ENCODE measurements around the gene ZNF638. TPM values are rescaled to one million over a fixed set of nuclear protein-coding genes. Genes with fewer than 3 reads are reported as not detected.

ZNF638 gene
- total RNA-seq, 3 donors from 2014 or later (not counting 1 experiment from before 2014, with no cell fraction given) = 104 to 126 (median 113) TPM

- Histone ChIP-seq H3K4me3 (ENCODE audit: low read length) (no peak overlapping the region), H3K27ac (ENCODE audit: low read length) (no peak overlapping the region), H3K9me3 (ENCODE audit: control insufficient read depth, insufficient read depth, low read length) (no peaks in the 10 kb centered on the region), H3K36me3 (ENCODE audit: control insufficient read depth, insufficient read depth, low read length) (no peaks in the 10 kb centered on the region), H3K4me1 (ENCODE audit: control insufficient read depth, insufficient read depth, low read length) (no peaks in the 10 kb centered on the region), H3K27me3 (ENCODE audit: control insufficient read depth, insufficient read depth, low read length) (no peaks in the 10 kb centered on the region)
- intact Hi-C loops (cut with micrococcal nuclease) = loop anchor here (1.0 kb wide), 1 partner anchor 211 kb away; no protein-coding TSS in a partner anchor
- ATAC-seq (no peak), DNase-seq (no peak)
- Mint-ChIP-seq H3K36me3 (no peaks in the 10 kb centered on the region), H3K27me3 (ENCODE audit: low read depth in 2 of 2) (peaks cover 0 to 2% of the 10 kb centered on the region in 2 donors), H3K27ac (no peak overlapping the region), H3K4me1 (no peaks in the 10 kb centered on the region), H3K9me3 (no peaks in the 10 kb centered on the region), H3K4me3 (no peak overlapping the region)
- TF ChIP-seq CTCF (IDR thresholded peaks at IDR 0.05) = no peak
- 80% methylated on average over 2 of the region's 2 CpGs for WGBS (ENCODE audit: insufficient coverage)
These were observed 32.7 kb upstream of the ZNF638 start for GRCh38 chr2:71298914-71299313.

GRCh38 chr2:71299507-71299906 is 32.1 kb upstream of the ZNF638 start:
- H3K4me1 ChIP-seq (ENCODE audit: control insufficient read depth, insufficient read depth, low read length) = no peaks in the 10 kb centered on the region
- no peaks in the 10 kb centered on the region for H3K27me3 ChIP-seq (ENCODE audit: control insufficient read depth, insufficient read depth, low read length)
- H3K27me3 Mint-ChIP-seq (ENCODE audit: low read depth in 2 of 2) = peaks cover 0 to 6% of the 10 kb centered on the region in 2 donors
- ATAC-seq = no peak
- H3K4me3 ChIP-seq (ENCODE audit: low read length) = no peak overlapping the region
- no peak overlapping the region for H3K4me3 Mint-ChIP-seq
- H3K36me3 ChIP-seq (ENCODE audit: control insufficient read depth, insufficient read depth, low read length) = no peaks in the 10 kb centered on the region
- WGBS (ENCODE audit: insufficient coverage) = no CpG with 5 or more reads among the region's 2 CpGs
- H3K9me3 ChIP-seq (ENCODE audit: control insufficient read depth, insufficient read depth, low read length) = no peaks in the 10 kb centered on the region
- H3K4me1 Mint-ChIP-seq = no peaks in the 10 kb centered on the region
- no peaks in the 10 kb centered on the region for H3K36me3 Mint-ChIP-seq
- no peak overlapping the region for H3K27ac Mint-ChIP-seq
- H3K9me3 Mint-ChIP-seq = no peaks in the 10 kb centered on the region
- intact Hi-C loops (cut with micrococcal nuclease) = loop anchor here (1.0 kb wide), 1 partner anchor 211 kb away; no protein-coding TSS in a partner anchor
- H3K27ac ChIP-seq (ENCODE audit: low read length) = no peak overlapping the region
- peak; percentile 91 for TF ChIP-seq CTCF (IDR thresholded peaks at IDR 0.05)
- peak in 1 of 2 donors; percentile 68 for DNase-seq

GRCh38 chr2:71303849-71304248 is 27.7 kb upstream of the ZNF638 start:
- DNase-seq = no peak
- no peak overlapping the region for H3K27ac ChIP-seq (ENCODE audit: low read length)
- Mint-ChIP-seq H3K4me1 (no peaks in the 10 kb centered on the region), H3K27me3 (ENCODE audit: low read depth in 2 of 2) (peaks cover 0 to 6% of the 10 kb centered on the region in 2 donors), H3K4me3 (no peak overlapping the region), H3K27ac (no peak overlapping the region), H3K36me3 (no peaks in the 10 kb centered on the region), H3K9me3 (no peaks in the 10 kb centered on the region)
- 93% methylated on average over 3 of the region's 3 CpGs for WGBS (ENCODE audit: insufficient coverage)
- H3K4me3 ChIP-seq (ENCODE audit: low read length) = no peak overlapping the region
- no peaks in the 10 kb centered on the region for H3K36me3 ChIP-seq (ENCODE audit: control insufficient read depth, insufficient read depth, low read length)
- H3K4me1 ChIP-seq (ENCODE audit: control insufficient read depth, insufficient read depth, low read length) = no peaks in the 10 kb centered on the region
- no peaks in the 10 kb centered on the region for H3K27me3 ChIP-seq (ENCODE audit: control insufficient read depth, insufficient read depth, low read length)
- ATAC-seq = no peak
- H3K9me3 ChIP-seq (ENCODE audit: control insufficient read depth, insufficient read depth, low read length) = no peaks in the 10 kb centered on the region
- intact Hi-C loops (cut with micrococcal nuclease) = no loop called here
- TF ChIP-seq CTCF (IDR thresholded peaks at IDR 0.05) = no peak

GRCh38 chr2:71306762-71307161 is 24.8 kb upstream of the ZNF638 start:
- H3K27ac Mint-ChIP-seq = no peak overlapping the region
- no peaks in the 10 kb centered on the region for H3K9me3 ChIP-seq (ENCODE audit: control insufficient read depth, insufficient read depth, low read length)
- no peak overlapping the region for H3K4me3 ChIP-seq (ENCODE audit: low read length)
- no peak overlapping the region for H3K4me3 Mint-ChIP-seq
- DNase-seq (no peak), ATAC-seq (no peak)
- H3K27me3 Mint-ChIP-seq (ENCODE audit: low read depth in 2 of 2) = peaks cover 0 to 6% of the 10 kb centered on the region in 2 donors
- H3K36me3 ChIP-seq (ENCODE audit: control insufficient read depth, insufficient read depth, low read length) = no peaks in the 10 kb centered on the region
- intact Hi-C loops (cut with micrococcal nuclease) = no loop called here
- H3K9me3 Mint-ChIP-seq = no peaks in the 10 kb centered on the region
- 92% methylated on average over 3 of the region's 3 CpGs for WGBS (ENCODE audit: insufficient coverage)
- no peaks in the 10 kb centered on the region for H3K27me3 ChIP-seq (ENCODE audit: control insufficient read depth, insufficient read depth, low read length)
- H3K4me1 ChIP-seq (ENCODE audit: control insufficient read depth, insufficient read depth, low read length) = no peaks in the 10 kb centered on the region
- no peaks in the 10 kb centered on the region for H3K36me3 Mint-ChIP-seq
- no peak overlapping the region for H3K27ac ChIP-seq (ENCODE audit: low read length)
- no peak for TF ChIP-seq CTCF (IDR thresholded peaks at IDR 0.05)
- H3K4me1 Mint-ChIP-seq = no peaks in the 10 kb centered on the region

Measured in natural killer cell (primary cell).